ENCODE results near the gene ZCCHC14.
A peak's percentile ranks its signal among the peaks of the same experiment; 100 is the strongest.

ZCCHC14 gene

GRCh38 chr16:87431926-87432325 lies 60.9 kb downstream of the ZCCHC14 start:
- DNase-seq (ENCODE audit: low spot score), result peak; percentile 19

- DNase-seq (ENCODE audit: low spot score), result no peak
These were observed 66.2 kb downstream of the ZCCHC14 start for GRCh38 chr16:87426423-87427215.

- no peak for DNase-seq (ENCODE audit: low spot score)
These were observed 66.9 kb downstream of the ZCCHC14 start for GRCh38 chr16:87425941-87426340.

GRCh38 chr16:87424266-87424665 lies 68.6 kb downstream of the ZCCHC14 start:
- no peak for DNase-seq (ENCODE audit: low spot score)

- DNase-seq (ENCODE audit: low spot score), result no peak
These were observed 69.4 kb downstream of the ZCCHC14 start for GRCh38 chr16:87423429-87423828.

- no peak for DNase-seq (ENCODE audit: low spot score)
These were observed 70.7 kb downstream of the ZCCHC14 start for GRCh38 chr16:87422106-87422505.

GRCh38 chr16:87421003-87421912 lies 71.6 kb downstream of the ZCCHC14 start:
- DNase-seq (ENCODE audit: low spot score), result no peak

- no peak for DNase-seq (ENCODE audit: low spot score)
These were observed 72.5 kb downstream of the ZCCHC14 start for GRCh38 chr16:87420026-87421002.

- DNase-seq (ENCODE audit: low spot score), result no peak
These were observed 74.2 kb downstream of the ZCCHC14 start for GRCh38 chr16:87418644-87419043.

GRCh38 chr16:87418216-87418615 lies 74.6 kb downstream of the ZCCHC14 start:
- DNase-seq (ENCODE audit: low spot score), result no peak

GRCh38 chr16:87417528-87417910 lies 75.3 kb downstream of the ZCCHC14 start:
- DNase-seq (ENCODE audit: low spot score), result no peak

GRCh38 chr16:87416826-87417527 lies 75.8 kb downstream of the ZCCHC14 start:
- DNase-seq (ENCODE audit: low spot score), result peak; percentile 46

GRCh38 chr16:87415441-87415840 lies 77.4 kb downstream of the ZCCHC14 start:
- DNase-seq (ENCODE audit: low spot score), result no peak

GRCh38 chr16:87414251-87414680 lies 78.6 kb downstream of the ZCCHC14 start:
- no peak for DNase-seq (ENCODE audit: low spot score)

GRCh38 chr16:87412996-87413421 lies 79.8 kb downstream of the ZCCHC14 start:
- no peak for DNase-seq (ENCODE audit: low spot score)

GRCh38 chr16:87412371-87412995 lies 80.3 kb downstream of the ZCCHC14 start:
- no peak for DNase-seq (ENCODE audit: low spot score)

- no peak for DNase-seq (ENCODE audit: low spot score)
These were observed 81.2 kb downstream of the ZCCHC14 start for GRCh38 chr16:87411375-87412271.

GRCh38 chr16:87410968-87411367 lies 81.9 kb downstream of the ZCCHC14 start:
- DNase-seq (ENCODE audit: low spot score), result no peak

GRCh38 chr16:87410530-87410929 lies 82.3 kb downstream of the ZCCHC14 start:
- no peak for DNase-seq (ENCODE audit: low spot score)

GRCh38 chr16:87409781-87410180 lies 83.0 kb downstream of the ZCCHC14 start:
- no peak for DNase-seq (ENCODE audit: low spot score)
